BE2C (cell line): ENCODE data around the gene UFL1. TPM values are rescaled to one million over a fixed set of nuclear protein-coding genes. Genes with fewer than 3 reads are reported as not detected.
"Not testable (repeated sequence)": the region's sequence is repeated elsewhere in the genome, so short reads cannot be mapped to it uniquely, and the experiment has no call there.

Experiments used
- DNase-seq: peaks from one replicate; pipeline ENCODE4 v3.0.0-alpha.2; 2020
- H3K27me3 ChIP-seq: fragments of 250-450 bp; sonication (Bioruptor Pico); 2 replicates; pipeline ENCODE4 v1.5.1; 2020; ENCODE audit warnings: mild to moderate bottlenecking
- H3K36me3 ChIP-seq: fragments of 250-450 bp; sonication (Bioruptor Pico); 2 replicates; pipeline ENCODE4 v1.5.1; 2020; ENCODE audit warnings: mild to moderate bottlenecking
- H3K4me1 ChIP-seq: fragments of 250-450 bp; sonication (Bioruptor Pico); 2 replicates; pipeline ENCODE4 v1.5.1; 2020
- H3K4me3 ChIP-seq: 2 replicates; pipeline ENCODE4 v1.5.1; 2011; ENCODE audit warnings: low read depth, low read length
- H3K9me3 ChIP-seq: fragments of 250-450 bp; sonication (Bioruptor Pico); 2 replicates; pipeline ENCODE4 v1.5.1; 2020
- CTCF ChIP-seq: IDR thresholded peaks from 2 replicates; pipeline ENCODE4 v1.5.1; 2012; ENCODE audit warnings: mild to moderate bottlenecking, low read depth, low read length
- polyA plus RNA-seq: library from polyadenylated mRNA; unstranded; fragments of >200 nt; gene quantifications from one replicate; pipeline ENCODE4 v1.2.1, GENCODE V29; 2012; ENCODE audit warnings: low read depth, missing spikeins; ENCODE audit not compliant: insufficient read length, insufficient read depth

The UFL1 gene
- polyA plus RNA-seq, result 8.8 TPM

GRCh38 chr6:96521644-96522464 is at the start of gene UFL1:
Gene UFL1, plus strand, starts transcription at chr6:96521806. Its CDS starts 68 bp downstream, at chr6:96521874.
- no peaks in the 10 kb centered on the region for H3K9me3 ChIP-seq
- H3K4me1 ChIP-seq, result no peaks in the 10 kb centered on the region
- DNase-seq, result peak; percentile 95
- no peak for TF ChIP-seq CTCF
- H3K27me3 ChIP-seq, result no peaks in the 10 kb centered on the region
- H3K4me3 ChIP-seq, result peak within 1 kb of the TSS; percentile 88
- 0 out of 2 replicates have a peak, but pooled peaks cover 2% of the 10 kb centered on the region for H3K36me3 ChIP-seq

GRCh38 chr6:96472291-96472690 is 49.3 kb upstream of the UFL1 start:
- not testable (repeated sequence) for DNase-seq, H3K27me3 ChIP-seq, H3K4me3 ChIP-seq, H3K4me1 ChIP-seq, H3K9me3 ChIP-seq, H3K36me3 ChIP-seq

- Histone ChIP-seq H3K9me3 (no peaks in the 10 kb centered on the region), H3K36me3 (no peaks in the 10 kb centered on the region), H3K4me1 (no peaks in the 10 kb centered on the region), H3K27me3 (no peaks in the 10 kb centered on the region), H3K4me3 (no peak overlapping the region)
- no peak for TF ChIP-seq CTCF
- DNase-seq, result no peak
Measured at GRCh38 chr6:96478695-96479094, 42.9 kb upstream of the UFL1 start.

GRCh38 chr6:96491926-96492325 is 29.7 kb upstream of the UFL1 start:
- Histone ChIP-seq H3K9me3 (no peaks in the 10 kb centered on the region), H3K4me1 (no peaks in the 10 kb centered on the region), H3K4me3 (no peak overlapping the region), H3K27me3 (no peaks in the 10 kb centered on the region), H3K36me3 (no peaks in the 10 kb centered on the region)
- DNase-seq, result no peak
- TF ChIP-seq CTCF, result no peak

GRCh38 chr6:96499781-96500180 is 21.8 kb upstream of the UFL1 start:
- no peaks in the 10 kb centered on the region for H3K9me3 ChIP-seq
- no peaks in the 10 kb centered on the region for H3K36me3 ChIP-seq
- no peaks in the 10 kb centered on the region for H3K27me3 ChIP-seq
- no peak for TF ChIP-seq CTCF
- no peak overlapping the region for H3K4me3 ChIP-seq
- DNase-seq, result no peak
- H3K4me1 ChIP-seq, result no peaks in the 10 kb centered on the region

GRCh38 chr6:96502915-96503314 is 18.7 kb upstream of the UFL1 start:
- Histone ChIP-seq H3K9me3 (no peaks in the 10 kb centered on the region), H3K27me3 (no peaks in the 10 kb centered on the region), H3K4me1 (no peaks in the 10 kb centered on the region), H3K4me3 (no peak overlapping the region), H3K36me3 (no peaks in the 10 kb centered on the region)
- no peak for TF ChIP-seq CTCF
- DNase-seq, result no peak
